22Rv1 (cell line): Measurements from ENCODE around the gene SSU72.

Experiments used
- ZFX ChIP-seq: fragments of 450-650 bp; IDR thresholded peaks from 2 replicates; pipeline ENCODE4 v1.6.1; 2017; ENCODE audit warnings: antibody characterized with exemption, borderline replicate concordance
- TF ChIP-seq, protein P1 (sequence below): fragments of 450-650 bp; IDR thresholded peaks from 2 replicates; pipeline ENCODE4 v1.5.1; 2017; ENCODE audit warnings: mild to moderate bottlenecking

- TF ChIP-seq, protein P1, sequence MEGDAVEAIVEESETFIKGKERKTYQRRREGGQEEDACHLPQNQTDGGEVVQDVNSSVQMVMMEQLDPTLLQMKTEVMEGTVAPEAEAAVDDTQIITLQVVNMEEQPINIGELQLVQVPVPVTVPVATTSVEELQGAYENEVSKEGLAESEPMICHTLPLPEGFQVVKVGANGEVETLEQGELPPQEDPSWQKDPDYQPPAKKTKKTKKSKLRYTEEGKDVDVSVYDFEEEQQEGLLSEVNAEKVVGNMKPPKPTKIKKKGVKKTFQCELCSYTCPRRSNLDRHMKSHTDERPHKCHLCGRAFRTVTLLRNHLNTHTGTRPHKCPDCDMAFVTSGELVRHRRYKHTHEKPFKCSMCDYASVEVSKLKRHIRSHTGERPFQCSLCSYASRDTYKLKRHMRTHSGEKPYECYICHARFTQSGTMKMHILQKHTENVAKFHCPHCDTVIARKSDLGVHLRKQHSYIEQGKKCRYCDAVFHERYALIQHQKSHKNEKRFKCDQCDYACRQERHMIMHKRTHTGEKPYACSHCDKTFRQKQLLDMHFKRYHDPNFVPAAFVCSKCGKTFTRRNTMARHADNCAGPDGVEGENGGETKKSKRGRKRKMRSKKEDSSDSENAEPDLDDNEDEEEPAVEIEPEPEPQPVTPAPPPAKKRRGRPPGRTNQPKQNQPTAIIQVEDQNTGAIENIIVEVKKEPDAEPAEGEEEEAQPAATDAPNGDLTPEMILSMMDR, result no peak
- no peak for TF ChIP-seq ZFX
Measured at GRCh38 chr1:1569341-1569740, 5.3 kb downstream of the SSU72 start.
